Mucosa of gallbladder (tissue), 1 donor: ENCODE data around the gene RIPOR2. TPM values are rescaled to one million over a fixed set of nuclear protein-coding genes. Genes with fewer than 3 reads are reported as not detected.
"Not testable (repeated sequence)": the region's sequence is repeated elsewhere in the genome, so short reads cannot be mapped to it uniquely, and the experiment has no call there.

ENCODE experiments used
- DNase-seq: peaks from one replicate; pipeline ENCODE4 v3.0.0-alpha.2; 2020; ENCODE audit warnings: low spot score
- total RNA-seq: library from RNA; stranded (reverse); gene quantifications from one replicate; pipeline ENCODE4 v1.2.1, GENCODE V29; 2021
- donor health status: DM: no; HTN: no; CAD: no.

Gene RIPOR2
- total RNA-seq, 1 donor from 2014 or later = 3.2 TPM

DNA sequence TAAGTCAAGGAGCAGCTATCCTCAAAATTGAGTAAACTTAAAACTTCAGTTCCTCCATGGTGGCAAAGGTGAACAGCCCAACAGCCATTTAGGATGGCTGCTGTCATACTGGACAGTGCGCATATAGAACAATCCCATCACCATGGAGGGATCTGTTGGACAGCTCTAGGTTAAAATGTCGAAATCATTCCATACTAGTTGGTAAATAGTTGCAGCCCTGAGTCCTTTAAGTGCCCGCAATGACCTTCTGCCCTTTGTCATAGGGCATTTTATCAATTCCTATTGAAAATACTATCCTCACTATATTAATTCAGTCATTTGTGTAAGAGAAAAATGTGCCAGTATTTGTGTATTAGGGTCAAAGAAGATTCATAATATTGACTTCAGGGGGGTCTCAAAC lies 128.2 kb downstream of the RIPOR2 start:
- no peak for DNase-seq

- no peak for DNase-seq
These were observed 133.3 kb downstream of the RIPOR2 start for GRCh38 chr6:24802271-24803059.

GRCh38 chr6:24799541-24799915 lies 136.2 kb downstream of the RIPOR2 start:
- DNase-seq = no peak

- no peak for DNase-seq
These were observed 136.8 kb downstream of the RIPOR2 start, which contains the start of gene ARMH2 for GRCh38 chr6:24798740-24799540. ARMH2 (minus strand) TSS chr6:24798917; CDS start chr6:24798857, 60 bp downstream.

DNA sequence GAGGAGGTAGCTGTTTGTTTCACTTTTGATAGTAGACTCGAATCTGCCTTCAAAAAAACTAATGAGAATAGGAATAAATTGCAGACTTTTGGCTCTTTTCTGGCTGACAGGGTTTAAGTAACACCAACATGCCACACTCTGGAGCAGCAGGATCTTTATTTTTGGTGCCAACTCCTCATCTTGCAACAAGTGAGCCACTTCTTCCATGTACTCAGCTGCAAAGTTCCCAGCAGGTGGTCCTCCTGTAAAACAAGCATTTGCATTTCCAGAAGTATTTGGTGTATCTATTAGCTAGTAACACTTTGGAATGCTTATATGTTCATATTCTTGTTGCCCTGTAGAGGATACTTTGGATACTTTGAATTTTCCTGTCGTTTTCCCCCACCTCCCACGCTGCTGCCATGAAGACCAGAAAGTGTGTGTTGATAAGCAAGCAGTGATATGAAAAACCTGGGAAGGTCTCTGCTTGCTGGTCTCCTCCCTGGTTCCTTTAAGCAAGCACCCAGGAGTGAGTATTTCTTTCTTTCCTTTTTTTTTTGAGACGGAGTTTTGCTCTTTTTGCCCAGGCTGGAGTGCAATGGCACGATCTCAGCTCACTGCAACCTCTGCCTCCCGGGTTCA lies 138.1 kb downstream of the RIPOR2 start:
- DNase-seq = no peak

DNA sequence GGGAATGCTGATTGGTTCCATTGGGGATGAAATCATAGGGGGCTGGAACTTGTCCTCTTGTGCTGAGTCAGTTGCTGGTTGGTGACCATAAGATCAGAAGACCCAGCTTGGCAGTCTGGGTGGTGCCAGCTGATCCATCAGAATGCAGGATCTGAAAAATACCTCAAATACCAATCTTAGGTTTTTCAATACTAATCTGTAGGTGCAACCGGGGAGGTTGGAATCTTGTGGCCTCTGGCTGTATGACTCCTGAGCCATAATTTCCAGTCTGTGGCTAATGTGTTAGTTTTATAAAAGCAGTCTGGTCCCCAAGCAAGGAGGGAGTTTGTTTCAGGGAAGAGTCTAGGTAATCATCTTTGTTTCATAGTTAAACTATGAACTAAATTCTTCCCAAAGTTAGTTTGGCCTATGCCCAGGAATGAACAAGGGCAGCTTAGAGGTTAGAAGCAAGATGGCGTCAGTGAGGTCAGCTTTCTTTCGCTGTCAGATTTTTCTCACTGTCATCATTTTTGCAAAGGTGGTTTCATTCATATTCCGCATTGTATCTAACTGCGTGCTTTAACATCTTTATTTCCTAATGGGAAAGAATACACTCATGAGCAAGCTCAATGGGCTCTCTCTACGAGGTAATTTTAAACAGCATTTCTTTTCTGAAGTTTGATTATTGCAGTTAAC lies 139.0 kb downstream of the RIPOR2 start:
- no peak for DNase-seq

DNA sequence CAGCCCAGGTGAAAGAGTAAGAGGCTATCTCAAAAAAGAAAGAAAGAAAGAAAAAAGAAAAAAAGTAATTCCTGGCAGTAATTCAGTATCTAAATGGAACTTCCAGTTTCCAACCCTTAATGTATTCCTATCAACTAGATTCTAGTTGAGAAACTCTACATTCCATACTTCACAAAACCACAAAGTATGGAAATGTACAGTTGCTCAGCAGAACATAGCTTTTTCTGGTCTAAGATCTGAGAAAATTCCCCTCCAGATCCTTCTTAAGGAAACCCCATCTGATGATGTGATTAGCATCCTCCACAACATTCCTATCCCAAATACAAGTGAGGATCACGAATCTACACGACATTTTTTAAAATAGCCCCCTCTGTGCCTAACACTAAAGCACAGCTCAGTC lies 140.7 kb downstream of the RIPOR2 start:
- no peak for DNase-seq

DNA sequence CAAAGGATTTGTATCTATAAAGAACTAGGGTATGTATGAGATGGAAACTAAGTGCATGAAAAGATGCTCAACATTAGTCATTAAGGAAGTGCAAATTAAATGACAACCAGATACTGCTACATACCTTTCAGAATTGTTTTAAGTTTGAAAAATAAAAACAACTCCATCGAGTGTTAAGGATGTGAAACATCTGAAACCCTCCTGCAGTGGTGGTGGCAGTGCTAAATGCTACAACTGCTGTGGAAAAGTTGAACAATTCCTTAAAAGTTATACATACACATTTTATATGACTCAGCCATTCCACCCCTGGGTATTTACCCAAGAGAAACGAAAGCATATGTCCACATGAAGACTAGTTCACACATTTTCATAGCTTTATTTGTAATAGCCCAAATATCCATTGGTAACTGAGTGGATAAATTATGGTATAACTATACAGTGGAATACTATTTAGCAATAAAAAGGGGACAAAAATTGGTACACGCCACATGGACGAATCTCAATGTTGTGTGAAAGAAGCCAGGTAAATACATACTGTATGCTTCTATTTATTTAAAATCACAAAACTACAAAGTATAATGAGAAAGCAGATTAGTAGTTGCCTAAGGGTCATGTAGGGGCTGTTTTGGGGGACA lies 147.6 kb downstream of the RIPOR2 start:
- DNase-seq = no peak

DNA sequence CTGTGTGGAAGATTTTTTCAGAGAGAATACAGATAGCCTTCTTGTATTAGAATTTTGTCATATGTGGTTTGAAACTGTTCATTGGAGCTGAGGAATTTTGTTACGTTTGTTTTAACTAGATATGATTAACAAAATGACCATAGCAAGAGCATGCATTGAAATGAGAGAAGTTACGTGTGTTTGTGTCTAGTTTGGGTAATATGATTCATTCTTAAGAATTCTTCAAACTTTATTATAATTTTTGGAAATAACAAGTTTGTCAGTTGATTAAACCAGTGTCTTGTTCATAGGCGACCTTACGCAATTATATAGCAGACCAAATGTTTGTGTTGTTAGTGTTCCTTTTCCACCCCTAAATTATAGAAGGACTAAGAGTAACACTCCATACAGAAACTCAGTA lies 155.6 kb downstream of the RIPOR2 start:
- DNase-seq = no peak

DNA sequence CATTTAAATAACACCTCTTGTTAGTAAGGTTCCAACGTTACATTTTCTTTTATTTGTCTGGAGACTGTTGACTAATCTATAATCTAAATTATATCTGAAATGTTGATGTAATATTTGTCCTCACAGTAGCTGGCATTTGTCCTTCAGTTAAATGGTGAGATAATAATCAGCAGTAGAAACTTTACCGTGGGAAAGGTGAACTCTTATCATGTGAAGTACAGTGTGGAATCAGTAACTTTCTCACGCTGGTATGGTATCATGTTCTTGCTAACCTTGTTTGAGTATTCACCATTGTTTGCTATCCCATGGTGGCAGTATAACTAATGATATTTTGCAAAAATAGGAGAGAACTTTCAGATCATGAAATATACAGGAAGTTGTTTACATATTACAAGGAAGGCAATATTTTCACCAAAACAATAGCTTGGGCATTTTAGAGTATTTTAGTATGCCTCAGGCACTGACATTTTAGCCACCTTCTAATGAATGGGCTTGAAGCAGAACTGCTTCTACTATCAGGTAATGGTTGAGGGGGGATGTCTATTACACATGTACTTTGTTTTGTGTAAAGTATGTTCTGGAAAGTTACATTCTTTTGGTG lies 156.2 kb downstream of the RIPOR2 start:
- no peak for DNase-seq

DNA sequence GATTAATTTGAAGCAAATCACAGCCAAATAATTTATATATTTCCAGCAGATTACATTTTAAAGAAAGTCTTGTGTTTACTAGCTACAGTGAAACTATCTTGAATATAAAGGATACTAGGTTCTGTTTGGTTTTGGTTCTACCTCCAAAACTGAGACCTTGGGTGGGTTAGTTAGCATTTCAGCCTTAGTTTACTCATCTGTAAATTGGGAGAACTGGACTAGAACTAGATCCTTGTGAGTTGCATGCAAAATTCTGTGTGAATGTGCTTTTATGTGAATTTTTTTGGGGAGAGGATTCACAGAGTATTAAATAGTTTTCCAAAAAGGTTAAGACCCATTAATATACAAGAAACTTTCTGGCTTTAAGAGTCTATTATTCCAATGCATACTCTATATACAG lies 156.9 kb downstream of the RIPOR2 start:
- no peak for DNase-seq

DNA sequence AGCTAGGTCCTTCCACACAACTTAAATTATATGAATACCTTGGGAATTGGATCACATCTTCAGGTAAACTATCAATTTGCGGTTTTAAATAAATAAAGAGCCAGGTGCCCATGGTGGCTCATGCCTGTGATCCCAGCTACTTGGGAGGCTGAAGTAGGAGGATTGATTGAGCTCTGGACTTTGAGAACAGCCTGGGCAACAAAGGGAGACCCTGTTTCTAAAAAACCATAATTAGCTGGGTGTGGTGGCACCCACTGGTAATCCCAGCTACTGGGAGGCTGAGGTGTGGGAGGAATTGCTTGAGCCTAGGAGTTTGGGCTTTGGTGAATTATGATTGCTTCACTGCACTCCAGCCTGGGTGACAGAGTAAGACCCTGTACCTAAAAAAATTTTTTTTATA lies 157.6 kb downstream of the RIPOR2 start:
- no peak for DNase-seq

DNA sequence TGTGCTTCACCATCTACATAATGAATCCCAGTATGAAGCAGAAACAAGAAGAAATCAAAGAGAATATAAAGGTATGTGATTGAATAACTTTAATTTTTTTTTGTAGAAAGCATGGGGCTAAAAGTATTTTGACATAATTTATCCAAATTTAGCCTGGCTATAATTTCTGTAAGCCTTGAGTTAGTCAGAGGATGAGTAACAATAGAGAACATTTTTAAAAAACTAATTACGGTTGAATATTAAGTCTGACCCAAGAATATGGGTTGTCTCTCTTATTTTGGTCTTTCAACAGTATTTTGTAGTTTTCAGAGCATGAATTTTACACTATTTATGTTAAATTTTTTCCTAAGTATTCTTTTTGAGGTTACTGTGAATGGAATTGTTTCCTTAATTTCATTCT lies 158.5 kb downstream of the RIPOR2 start:
- DNase-seq = no peak

DNA sequence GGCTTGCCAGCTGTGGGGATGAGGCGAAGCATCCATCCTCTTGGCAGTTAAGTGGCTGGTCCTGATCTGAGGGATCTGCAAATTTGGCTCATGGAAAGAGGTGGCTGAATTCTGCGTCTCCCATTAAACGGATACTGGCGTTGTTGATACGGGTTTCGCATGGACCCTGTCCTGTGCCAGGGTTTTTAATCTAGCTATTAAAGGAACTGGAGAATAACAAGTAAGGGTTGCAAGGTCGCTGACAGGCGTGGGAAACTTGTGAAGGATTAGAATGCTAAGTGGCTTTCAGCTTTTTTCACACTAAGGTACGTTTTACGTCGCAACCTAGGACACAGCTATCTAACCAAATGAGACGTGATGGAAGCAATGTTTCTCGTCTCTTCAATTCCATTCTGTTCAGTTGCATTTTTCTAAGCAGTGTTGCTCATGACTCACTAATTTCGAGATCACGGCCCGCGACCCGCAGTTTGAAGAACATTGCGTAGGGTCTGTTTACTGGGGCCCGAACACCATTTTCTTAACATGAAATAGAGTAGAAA lies 160.2 kb downstream of the RIPOR2 start:
- no peak for DNase-seq

DNA sequence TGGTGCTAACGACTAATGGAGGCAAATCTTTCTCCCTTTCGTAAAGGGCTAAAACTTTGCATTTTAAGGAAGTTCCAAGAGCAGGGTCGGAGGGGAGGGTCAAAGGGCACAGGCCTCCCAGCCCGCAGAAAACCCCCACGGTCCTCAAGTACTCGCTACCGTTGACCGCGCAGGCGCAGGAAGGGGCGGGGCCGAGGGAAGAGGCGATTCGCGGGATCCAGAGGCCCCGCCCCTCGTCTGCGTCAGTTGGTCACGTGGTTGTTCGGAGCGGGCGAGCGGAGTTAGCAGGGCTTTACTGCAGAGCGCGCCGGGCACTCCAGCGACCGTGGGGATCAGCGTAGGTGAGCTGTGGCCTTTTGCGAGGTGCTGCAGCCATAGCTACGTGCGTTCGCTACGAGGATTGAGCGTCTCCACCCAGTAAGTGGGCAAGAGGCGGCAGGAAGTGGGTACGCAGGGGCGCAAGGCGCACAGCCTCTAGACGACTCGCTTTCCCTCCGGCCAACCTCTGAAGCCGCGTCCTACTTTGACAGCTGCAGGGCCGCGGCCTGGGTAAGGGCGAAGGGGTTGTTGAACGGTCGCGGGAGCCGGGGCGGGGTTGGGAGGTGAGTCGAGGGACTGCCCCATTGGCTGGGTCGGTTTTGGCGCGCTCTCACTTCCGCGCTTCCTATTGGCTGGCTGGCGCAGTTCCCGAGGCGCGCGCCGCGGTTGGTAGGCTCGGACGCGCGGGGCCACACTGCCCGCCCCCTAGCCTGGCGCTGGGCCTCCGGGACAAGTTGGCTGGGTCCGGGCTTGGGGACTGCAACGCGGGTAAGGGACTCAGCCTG lies 160.9 kb downstream of the RIPOR2 start, which contains the start of gene GMNN:
Gene GMNN (plus strand): TSS at position 242 of the 824 bp plus-strand sequence. CDS start 2,310 bp downstream, outside the sequence.
- peak; percentile 98 for DNase-seq

GRCh38 chr6:24768361-24768760 lies 167.4 kb downstream of the RIPOR2 start:
- DNase-seq = no peak

DNA sequence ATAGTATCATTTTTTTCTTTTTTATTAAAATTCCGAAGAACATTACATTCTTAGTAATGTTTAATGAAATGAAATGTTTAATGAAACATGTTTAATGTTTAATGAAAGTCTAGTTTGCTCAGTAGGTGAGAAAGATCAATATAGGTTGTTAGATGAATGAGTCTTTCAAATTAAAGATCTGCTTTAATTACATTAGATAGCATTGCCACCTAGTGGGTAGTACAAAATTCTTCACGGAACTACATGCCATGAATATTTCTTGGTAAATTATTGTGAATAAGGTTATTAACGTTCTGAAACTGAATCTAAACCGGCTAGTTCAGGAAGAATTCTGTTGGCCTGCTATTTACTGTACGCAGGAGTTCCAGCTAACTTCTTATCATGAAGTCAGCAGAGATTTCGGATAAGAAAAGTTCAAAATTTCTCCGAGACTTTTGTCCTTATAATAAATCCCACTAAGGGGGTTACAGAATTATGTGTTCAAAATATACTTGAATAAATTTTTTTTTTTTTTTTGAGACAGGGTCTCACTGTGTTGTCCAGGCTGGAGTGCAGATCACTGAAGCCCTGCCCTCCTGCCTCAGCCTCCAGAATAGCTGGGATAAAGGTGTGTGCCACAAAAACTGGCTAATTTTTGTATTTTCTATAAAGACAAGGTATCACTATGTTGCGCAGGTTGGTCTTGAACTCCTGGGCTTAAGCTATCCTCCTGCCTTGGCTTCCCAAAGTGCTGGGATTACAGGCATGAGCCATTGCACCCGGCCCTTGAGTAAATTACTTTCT lies 168.9 kb downstream of the RIPOR2 start:
- DNase-seq = no peak

GRCh38 chr6:24765968-24766367 lies 169.8 kb downstream of the RIPOR2 start:
- DNase-seq = not testable (repeated sequence)
